ENCODE data around the gene XRCC3.
"Not testable (repeated sequence)": the region's sequence is repeated elsewhere in the genome, so short reads cannot be mapped to it uniquely, and the experiment has no call there.

XRCC3 gene

GRCh38 chr14:103705118-103705503 lies 10.1 kb downstream of the XRCC3 start:
- no peak for DNase-seq

DNA sequence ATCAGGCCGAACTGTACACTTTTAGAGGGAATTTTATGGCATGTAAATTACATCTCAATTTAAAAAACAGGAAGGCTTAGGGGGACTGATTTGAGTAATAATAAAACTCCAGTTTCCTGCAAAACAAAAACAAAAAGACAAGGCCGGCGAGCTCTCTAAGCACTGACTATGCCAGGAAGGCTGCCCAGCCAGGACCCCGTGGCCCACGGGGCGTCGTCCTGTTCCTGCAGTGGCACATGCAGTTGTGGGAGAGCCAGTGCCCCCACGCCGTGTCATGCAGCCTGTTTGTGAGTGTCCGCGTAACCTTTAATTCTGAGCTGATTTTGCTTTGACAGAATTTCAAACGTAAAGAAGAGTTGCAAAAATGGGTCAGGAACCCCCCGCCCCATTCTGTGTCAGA lies 10.5 kb downstream of the XRCC3 start:
- no peak for DNase-seq

DNA sequence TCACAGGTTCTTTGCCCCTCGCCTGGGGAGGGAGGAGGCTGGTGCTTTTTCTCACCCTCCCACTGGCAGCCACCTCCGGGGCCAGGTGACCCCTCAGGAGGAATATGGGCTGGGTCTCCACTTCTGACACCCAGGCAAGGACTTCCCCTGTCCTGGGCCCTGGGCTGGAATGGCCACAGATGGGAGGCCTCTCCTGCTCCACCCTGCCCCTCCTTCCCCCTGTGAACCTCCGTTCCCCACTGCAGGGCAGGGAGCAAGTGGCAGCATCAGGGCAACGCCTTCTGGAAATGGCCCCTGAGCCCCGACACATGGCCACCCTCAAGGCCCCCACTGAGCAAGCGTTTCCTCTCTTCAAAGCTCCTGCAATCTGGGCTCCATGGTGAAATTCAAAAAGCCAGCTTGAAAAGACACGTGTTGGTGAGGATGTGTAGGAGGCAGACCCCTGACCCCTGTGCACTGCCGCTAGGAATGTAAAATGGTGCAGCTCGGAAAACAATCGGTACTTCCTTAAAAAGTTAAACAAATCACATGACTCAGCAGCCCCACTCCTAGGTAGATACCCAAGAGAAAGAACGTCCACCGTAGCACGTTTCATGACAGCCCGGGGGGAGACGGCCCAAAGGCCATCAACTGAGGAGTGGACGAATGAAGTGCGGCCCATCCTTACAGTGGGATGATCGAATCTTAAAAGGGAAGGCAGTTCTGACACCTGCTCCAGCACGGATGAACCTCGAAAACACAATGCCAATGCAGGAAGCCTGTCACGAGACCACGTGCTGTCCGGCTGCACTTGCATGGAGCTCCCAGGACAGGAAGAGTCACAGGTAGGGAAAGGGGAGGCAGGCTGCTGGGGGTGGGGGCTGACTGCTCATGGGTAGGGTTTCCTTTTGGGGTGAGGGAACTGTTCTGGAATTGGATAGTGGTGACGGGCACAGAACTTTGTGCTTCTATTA lies 11.5 kb downstream of the XRCC3 start:
- no peak for DNase-seq

DNA sequence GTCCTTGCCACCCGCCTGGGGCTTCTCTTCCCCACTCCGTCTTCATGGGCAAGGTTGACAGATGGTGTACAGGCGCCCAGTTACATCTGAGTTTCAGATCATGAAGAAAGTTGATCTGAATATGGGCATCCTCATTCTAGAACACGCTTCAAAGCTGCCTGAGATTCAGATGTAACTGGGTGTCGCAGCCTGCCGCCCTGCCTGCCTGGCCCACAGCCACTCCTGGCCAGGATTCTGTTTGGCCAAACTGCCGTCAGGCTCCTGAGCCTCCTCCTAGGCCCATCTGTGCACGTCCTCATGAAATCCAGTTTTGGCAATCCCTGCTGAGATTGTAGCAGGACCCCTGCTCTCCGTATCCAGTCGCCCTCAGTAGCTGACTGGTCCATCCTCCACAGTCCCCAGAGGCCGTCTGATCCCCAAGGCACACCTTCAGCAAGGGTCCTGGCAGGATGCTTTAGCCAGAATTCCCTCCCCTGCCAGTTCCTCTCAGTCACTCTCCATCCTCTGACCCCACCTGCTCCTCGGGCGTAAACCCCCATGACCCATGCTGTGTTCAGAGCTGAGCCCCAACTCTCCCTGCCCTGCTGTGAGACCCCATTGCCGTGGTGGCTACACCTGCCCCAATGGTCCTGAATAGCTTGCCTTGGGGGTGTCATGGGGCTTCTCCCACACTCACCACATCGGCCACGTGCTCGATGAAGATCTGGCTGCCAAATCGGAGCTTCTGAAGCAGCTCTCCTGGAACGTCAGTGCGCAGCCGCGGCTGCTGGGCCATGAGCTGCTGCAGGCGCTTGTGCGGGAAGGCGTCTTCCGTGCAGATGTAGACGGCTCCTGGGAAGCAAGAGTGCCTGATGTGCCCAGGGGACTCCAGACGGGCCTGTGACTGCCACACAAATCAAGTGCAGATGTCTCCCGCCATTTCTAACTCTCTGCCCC lies 12.5 kb downstream of the XRCC3 start:
- DNase-seq, result no peak

DNA sequence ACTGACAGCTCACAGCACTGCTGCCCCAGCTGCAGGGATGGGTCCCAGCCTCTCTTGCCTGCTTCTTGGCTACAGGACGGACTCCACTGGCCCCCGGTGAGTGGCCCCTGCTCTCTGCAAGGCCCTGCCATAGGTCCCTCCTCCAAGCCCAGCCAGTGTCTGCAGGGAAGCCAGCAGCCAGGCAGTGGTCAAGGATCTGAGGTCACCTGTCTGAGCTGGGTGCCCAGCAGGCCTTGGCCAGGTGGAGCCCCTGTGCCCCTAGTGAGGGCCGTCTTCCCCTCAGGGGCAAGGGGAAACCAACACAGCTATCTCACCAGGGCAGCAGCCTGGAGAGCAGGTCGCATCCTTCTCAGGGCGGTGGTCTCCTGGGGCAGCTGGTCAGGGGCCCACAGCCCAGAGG lies 13.2 kb downstream of the XRCC3 start:
- DNase-seq, result no peak

- no peak for DNase-seq
Observed at GRCh38 chr14:103700753-103701490, 14.3 kb downstream of the XRCC3 start.

GRCh38 chr14:103699901-103700752 lies 15.1 kb downstream of the XRCC3 start:
- no peak for DNase-seq

DNA sequence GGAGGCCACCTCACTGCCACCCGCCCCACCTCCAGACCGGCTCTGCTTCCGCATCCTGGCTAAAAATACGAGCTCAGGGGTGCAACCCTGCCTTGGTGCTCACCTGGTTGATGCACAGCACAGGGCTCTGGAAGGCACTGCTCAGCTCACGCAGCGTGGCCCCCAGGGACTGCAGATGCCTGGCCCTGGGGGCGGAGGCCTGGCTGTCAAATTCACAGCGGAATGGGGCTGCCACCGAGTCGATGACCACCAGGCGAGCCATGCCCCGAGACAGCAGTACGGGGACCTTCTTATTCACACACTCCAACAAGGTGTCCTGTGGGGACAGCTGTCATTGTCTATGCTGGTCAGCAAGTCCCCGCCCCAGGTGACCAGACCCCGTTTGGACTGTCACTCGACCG lies 16.0 kb downstream of the XRCC3 start:
- DNase-seq, result no peak

DNA sequence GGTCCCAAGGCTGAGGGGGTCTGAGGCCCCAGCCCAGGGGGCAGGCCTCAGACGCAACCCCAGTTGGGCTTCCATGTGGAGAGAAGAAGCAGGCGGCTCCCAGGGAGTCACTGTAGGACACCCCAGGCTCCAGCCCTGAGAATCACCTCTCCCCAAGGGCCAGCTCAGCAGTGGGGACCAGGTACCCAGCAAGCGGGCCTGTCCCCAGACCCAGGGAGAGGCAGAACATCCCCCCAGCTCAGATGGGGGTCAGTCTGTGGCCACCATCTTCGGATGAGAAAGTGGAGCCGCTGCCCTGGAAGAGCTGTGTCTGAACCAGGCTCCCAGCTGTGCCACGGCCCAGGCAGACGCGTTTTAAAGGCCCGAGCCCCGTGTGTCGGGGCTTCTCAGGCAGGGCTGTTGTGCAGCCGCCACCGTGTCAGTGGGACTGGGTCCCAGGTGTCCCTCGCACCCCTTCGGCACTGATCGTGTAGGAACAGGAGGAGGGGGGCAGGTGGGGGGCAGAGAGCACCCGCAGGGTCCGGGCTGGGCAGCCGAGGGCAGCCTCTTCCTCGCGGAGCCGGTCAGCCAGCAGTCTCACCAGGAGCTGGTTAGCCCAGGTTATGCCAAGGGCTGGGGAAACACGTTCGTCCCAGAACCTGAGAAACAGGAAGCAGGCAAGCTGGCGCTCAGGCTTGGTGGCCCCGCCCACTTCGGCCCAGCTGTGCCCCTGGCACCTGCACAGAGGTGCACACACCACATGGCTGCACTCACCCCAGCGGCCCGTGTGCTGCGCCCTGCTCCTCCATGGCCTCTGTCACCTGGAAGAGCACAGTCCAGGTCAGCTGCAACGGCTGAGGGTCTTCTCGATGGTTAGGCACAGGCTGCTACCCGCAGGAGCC lies 16.6 kb downstream of the XRCC3 start:
- DNase-seq, result peak; percentile 11

DNA sequence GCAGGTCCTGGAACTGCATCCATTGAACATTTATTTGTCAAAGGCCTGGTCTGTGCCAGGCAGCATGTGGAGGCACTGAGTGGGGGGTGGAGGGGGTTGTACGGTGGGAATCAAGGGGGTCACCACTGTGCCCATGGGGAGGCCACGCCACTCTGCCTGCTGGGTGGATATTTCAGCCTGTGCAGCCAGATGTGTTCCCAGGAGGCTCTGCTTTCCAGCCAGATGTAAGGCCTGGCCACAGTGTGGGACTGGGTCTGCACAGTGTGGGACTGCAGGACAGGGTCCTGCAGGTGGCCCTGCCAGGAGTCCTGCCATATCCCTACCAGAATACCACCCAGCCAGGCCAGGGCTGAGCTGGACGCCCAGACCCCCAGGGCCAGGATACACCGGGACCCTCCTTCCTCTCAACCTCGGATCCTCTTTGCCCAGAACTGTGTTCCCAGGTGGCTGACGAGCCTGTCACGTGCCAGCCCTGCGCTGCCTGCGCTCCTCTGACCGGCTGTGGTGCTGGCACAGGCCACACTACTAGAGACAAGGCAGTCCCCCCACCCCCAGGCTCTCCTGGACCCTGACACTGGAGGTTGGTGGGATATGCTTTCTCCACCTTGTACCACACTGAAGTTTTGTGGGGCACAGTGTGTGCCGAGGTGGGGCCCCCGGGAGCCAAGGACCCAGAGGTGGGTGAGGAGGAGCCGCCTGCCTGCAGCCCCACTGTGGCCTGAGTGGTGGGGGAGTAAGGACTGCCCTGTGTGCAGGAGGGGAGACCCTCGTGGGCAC lies 17.5 kb downstream of the XRCC3 start:
- no peak for DNase-seq

DNA sequence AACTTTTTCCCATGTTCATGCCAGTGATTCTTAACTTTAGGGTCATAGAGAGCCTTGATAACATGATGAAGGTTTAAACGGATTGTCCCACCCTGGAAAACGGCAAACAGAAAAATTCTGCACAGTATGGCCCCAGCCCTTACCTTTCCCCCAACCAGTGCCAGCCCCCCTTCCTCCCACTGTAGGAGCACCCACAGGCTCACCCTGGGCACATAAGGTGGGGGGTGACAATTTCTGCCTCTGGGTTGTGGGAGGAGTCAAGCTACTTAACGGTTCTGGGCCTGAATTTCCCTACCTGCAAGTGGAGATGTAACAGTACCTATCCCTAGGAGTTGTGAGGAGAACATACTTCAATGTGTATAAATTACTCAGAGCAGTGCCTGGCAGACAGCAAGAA lies 18.0 kb downstream of the XRCC3 start:
- DNase-seq, result no peak

DNA sequence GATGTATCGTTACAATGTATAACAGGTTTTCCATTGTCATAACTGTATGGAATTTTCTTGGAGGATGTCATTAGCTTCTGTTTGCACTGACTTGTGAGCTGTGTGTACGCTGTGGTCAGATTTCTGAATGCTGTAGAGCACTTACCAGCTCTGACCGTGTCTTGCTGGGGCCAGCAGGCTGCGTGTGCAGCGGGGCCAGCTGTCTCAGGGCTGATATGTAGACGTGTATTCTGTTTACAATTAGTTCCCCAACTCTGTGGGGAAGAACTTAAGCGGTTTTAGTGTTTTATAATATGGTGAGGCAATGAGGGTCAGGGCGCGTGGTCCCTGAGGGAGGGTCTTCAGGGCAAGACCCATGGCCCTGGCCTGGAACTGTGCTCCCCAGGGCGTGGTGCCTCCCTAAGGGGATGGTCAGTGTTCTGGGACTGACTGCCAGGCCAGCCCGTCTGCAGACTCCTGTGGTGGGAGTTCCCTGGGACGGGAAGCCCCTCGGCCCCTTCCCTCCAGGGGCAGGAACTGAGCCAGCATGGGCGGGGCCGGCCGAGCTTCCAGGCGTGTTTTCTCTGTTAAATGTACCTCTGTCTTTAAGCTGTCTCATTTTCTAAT lies 18.7 kb downstream of the XRCC3 start:
- DNase-seq, result no peak

DNA sequence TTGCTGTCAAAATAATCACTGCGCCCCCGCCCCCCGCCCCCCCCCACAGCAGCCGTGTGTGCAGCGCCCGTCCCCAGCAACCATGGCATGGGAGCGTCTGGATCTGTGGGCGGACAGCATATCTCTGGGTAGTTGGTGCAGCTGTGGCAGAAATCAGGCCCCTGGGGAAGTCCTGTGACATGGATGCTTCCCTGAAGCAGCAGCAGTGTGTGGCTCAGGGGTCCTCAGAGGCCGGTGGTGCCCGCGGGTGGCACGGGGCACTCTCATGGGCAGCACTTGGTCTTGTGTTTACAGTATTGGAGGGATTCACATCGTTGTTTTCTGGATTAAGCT lies 19.2 kb downstream of the XRCC3 start:
- DNase-seq, result no peak

GRCh38 chr14:103695296-103696069 lies 19.8 kb downstream of the XRCC3 start:
- no peak for DNase-seq

GRCh38 chr14:103694572-103695026 lies 20.7 kb downstream of the XRCC3 start:
- no peak for DNase-seq

DNA sequence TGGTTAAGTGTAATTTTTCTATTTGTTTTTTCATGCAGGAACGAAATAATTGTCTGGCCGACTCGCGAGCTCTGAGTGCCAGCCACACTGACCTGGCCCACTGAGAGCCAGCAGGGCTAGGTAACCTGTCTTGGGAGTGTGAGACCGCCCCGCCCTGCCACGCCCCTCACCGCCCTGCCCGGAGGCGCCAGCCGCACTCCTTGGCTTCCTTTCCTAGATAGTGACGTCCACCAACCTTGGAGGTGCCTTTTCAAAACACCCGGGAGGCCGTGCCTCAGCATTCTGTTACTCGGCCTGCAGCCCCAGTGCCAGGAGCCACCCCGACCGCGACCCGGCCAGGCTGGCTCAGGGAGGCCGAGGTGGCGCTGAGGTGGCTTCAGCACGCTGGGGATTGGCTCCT lies 21.7 kb downstream of the XRCC3 start:
- DNase-seq, result no peak

DNA sequence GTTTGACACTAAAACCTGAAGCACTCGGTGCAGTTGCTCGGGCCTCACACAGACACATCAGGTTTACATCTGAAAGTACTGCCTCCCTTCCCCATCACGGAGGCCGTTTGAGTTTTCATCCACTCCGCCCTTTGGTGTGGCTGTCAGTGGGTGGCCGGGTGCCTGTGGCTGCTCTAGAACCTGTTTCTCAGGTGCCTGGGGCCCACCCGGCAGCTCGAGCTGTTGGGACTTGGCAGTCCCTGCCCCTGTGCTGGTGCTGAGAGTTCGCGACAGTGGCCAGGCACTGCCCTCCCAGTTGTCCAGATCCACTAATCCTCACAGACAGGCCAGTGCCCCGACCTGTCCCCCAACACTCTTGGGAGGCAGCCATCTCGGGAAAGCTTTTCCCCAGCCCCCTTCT lies 22.4 kb downstream of the XRCC3 start:
- no peak for DNase-seq

DNA sequence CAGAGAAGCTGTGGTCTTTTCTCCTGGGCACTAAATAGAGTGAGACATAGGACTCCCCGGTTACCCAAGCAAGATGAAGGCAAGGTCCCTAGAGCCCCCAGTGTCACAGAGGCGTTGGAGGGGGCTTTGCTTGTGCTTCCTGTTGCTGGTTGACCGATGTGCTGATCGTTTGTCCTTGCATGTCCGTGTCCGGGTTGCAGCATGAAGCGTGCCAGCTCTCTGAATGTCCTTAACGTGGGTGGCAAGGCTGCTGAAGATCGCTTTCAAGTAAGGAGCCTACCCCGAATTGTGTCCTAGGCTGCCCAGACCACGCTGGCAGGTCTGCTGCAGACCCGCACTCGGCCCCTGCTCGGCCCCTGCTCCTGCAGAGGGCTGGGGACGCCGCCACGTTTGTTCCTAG lies 23.1 kb downstream of the XRCC3 start:
- no peak for DNase-seq

GRCh38 chr14:103691655-103692054 lies 23.6 kb downstream of the XRCC3 start:
- not testable (repeated sequence) for DNase-seq

Data from NCI-H345 (cell line).